Endometrial microvascular endothelial cells (primary cell): Measurements from ENCODE around the gene RFX4. TPM values are rescaled to one million over a fixed set of nuclear protein-coding genes. Genes with fewer than 3 reads are reported as not detected.

Source experiments
- in situ Hi-C: cut with HindIII; loops from 2 replicates; pipeline ENCODE4 v1.10.0; 2017; ENCODE audit warnings: low sequenced_read_pairs, low pct_unique_long_range_greater_than_20kb; ENCODE audit errors: inconsistent ontology term
- total RNA-seq: library from RNA; depleted of rRNA; stranded (reverse); fragments of >200 nt; gene quantifications from one replicate; pipeline ENCODE4 v1.2.3, GENCODE V29; 2015; ENCODE audit errors: inconsistent ontology term

RFX4 gene
- not detected for total RNA-seq

- in situ Hi-C loops: no loop called here
Measured at GRCh38 chr12:106582641-106583230, at the start of gene RFX4. RFX4 (plus strand) TSS chr12:106583004; CDS start chr12:106583321, 317 bp downstream.

GRCh38 chr12:106541201-106541600, 41.6 kb upstream of the RFX4 start:
- in situ Hi-C loops: no loop called here

GRCh38 chr12:106551410-106551809, 31.4 kb upstream of the RFX4 start:
- in situ Hi-C loops: no loop called here

- in situ Hi-C loops: no loop called here
Measured at GRCh38 chr12:106552228-106552627, 30.6 kb upstream of the RFX4 start.

- in situ Hi-C loops: no loop called here
Measured at GRCh38 chr12:106564678-106565329, 18.0 kb upstream of the RFX4 start.

GRCh38 chr12:106566771-106567170, 16.0 kb upstream of the RFX4 start:
- in situ Hi-C loops: no loop called here

GRCh38 chr12:106573239-106573638, 9.6 kb upstream of the RFX4 start:
- in situ Hi-C loops: no loop called here

GRCh38 chr12:106576848-106577247, 6.0 kb upstream of the RFX4 start:
- in situ Hi-C loops: no loop called here

- in situ Hi-C loops: no loop called here
Measured at GRCh38 chr12:106580671-106581508, 1.9 kb upstream of the RFX4 start.

GRCh38 chr12:106581543-106582248, 1.1 kb upstream of the RFX4 start:
- in situ Hi-C loops: no loop called here

GRCh38 chr12:106582249-106582591, 584 bp upstream of the RFX4 start:
- in situ Hi-C loops: no loop called here

GRCh38 chr12:106583242-106584103, 669 bp downstream of the RFX4 start:
- in situ Hi-C loops: no loop called here

- in situ Hi-C loops: no loop called here
Measured at GRCh38 chr12:106584104-106585064, 1.6 kb downstream of the RFX4 start.

GRCh38 chr12:106585105-106585520, 2.3 kb downstream of the RFX4 start:
- in situ Hi-C loops: no loop called here

GRCh38 chr12:106585521-106586277, 2.9 kb downstream of the RFX4 start:
- in situ Hi-C loops: no loop called here

- in situ Hi-C loops: no loop called here
Measured at GRCh38 chr12:106586278-106586802, 3.5 kb downstream of the RFX4 start.
